GM12878 (cell line): ENCODE measurements around the gene PTPRM. TPM values are rescaled to one million over a fixed set of nuclear protein-coding genes. Genes with fewer than 3 reads are reported as not detected.

Experiments
- ATAC-seq: fragments of 200-7000 bp; cut with Tn5 transposase; 3 replicates; pipeline ENCODE4 v1.9.1; 2020; ENCODE audit warnings: mild to moderate bottlenecking, moderate library complexity
- BruUV-seq: library from RNA; stranded (reverse); fragments of 400-500 nt; replicated peaks from 2 replicates; lab custom pipeline; 2021; lab: Mats Ljungman, UMichigan
- CTCF ChIA-PET: fragments of 300-600 bp; sonication (Branson Sonifier 250); formaldehyde crosslinking; extraction: SDS; loops from one replicate; lab custom pipeline; 2021; ENCODE audit warnings: inconsistent platforms; lab: Yijun Ruan, JAX
- POLR2A ChIA-PET: fragments of 350-600 bp; formaldehyde crosslinking; extraction: SDS; loops from one replicate; lab custom pipeline; 2021; ENCODE audit warnings: inconsistent platforms; lab: Charles Lee
- RAD21 ChIA-PET: fragments of 300-600 bp; sonication (Branson Sonifier 250); formaldehyde crosslinking; loops from one replicate; lab custom pipeline; 2023; ENCODE audit warnings: antibody characterized with exemption; ENCODE audit not compliant: unreplicated experiment; lab: Charles Lee
- SMC1A ChIA-PET: fragments of 300-600 bp; sonication (Branson Sonifier 250); formaldehyde crosslinking; loops from one replicate; lab custom pipeline; 2023; ENCODE audit not compliant: unreplicated experiment, uncharacterized antibody; lab: Charles Lee
- DNase-seq: peaks from one replicate; pipeline ENCODE4 v3.0.0-alpha.2; 2011; ENCODE audit warnings: low read depth, low spot score
- FAIRE-seq: peaks from 3 replicates; lab custom pipeline; 2011; peaks lifted over from hg19 to GRCh38; lab: Jason Lieb, UNC
- H2AFZ ChIP-seq: 2 replicates; pipeline ENCODE4 v1.6.0; 2011; ENCODE audit warnings: low read depth, low read length, control low read depth; ENCODE audit not compliant: control insufficient read depth
- H3K27ac ChIP-seq: 2 replicates; pipeline ENCODE4 v1.5.1; 2011; ENCODE audit warnings: control low read depth; ENCODE audit not compliant: control insufficient read depth, insufficient read depth
- H3K27me3 ChIP-seq, 2 experiments: replicated peaks in 1 of 2; 2 replicates each; pipeline versions ENCODE4 v1.6.0 to v1.6.1; 2011; ENCODE audit warnings: low read length in 1 of 2; ENCODE audit not compliant: control insufficient read depth in 2 of 2, insufficient read depth in 2 of 2
- H3K36me3 ChIP-seq, 2 experiments: 2 replicates each; pipeline ENCODE4 v1.5.1; 2011; ENCODE audit warnings: low read length in 1 of 2; ENCODE audit not compliant: control insufficient read depth in 2 of 2, insufficient read depth in 2 of 2
- H3K4me1 ChIP-seq: 2 replicates; pipeline ENCODE4 v1.6.1; 2011; ENCODE audit warnings: mild to moderate bottlenecking, low read length, moderate library complexity, mixed read lengths; ENCODE audit not compliant: control insufficient read depth, insufficient read depth
- H3K4me2 ChIP-seq: 2 replicates; pipeline ENCODE4 v1.6.0; 2011; ENCODE audit warnings: control low read depth; ENCODE audit not compliant: control insufficient read depth, insufficient read depth
- H3K4me3 ChIP-seq: fragments of 200-600 bp; sonication (generic); 2 replicates; pipeline ENCODE4 v1.5.1; 2016
- H3K79me2 ChIP-seq: 2 replicates; pipeline ENCODE4 v1.6.0; 2011; ENCODE audit warnings: low read length; ENCODE audit not compliant: control insufficient read depth, insufficient read depth
- H3K9ac ChIP-seq: 2 replicates; pipeline ENCODE4 v1.8.0; 2011; ENCODE audit warnings: low read length, control low read depth, mixed read lengths; ENCODE audit not compliant: control insufficient read depth, insufficient read depth
- H3K9me3 ChIP-seq: replicated peaks from 3 replicates; pipeline ENCODE4 v1.5.1; 2011; ENCODE audit warnings: mild to moderate bottlenecking, low read length; ENCODE audit not compliant: control insufficient read depth, insufficient read depth
- H4K20me1 ChIP-seq: 2 replicates; pipeline ENCODE4 v1.6.0; 2011; ENCODE audit not compliant: control insufficient read depth, insufficient read depth
- BHLHE40 ChIP-seq, 2 experiments: fragments of 450-650 bp in 1 of 2; IDR thresholded peaks; 2 replicates each; pipeline ENCODE4 v1.6.1; 2011 to 2017; ENCODE audit warnings: low read depth in 2 of 2, borderline replicate concordance in 1 of 2, improper control_type of control experiment in 1 of 2, low read length in 1 of 2, mild to moderate bottlenecking in 1 of 2
- CBX3 ChIP-seq: fragments of 200-600 bp; sonication (generic); IDR thresholded peaks from 2 replicates; pipeline ENCODE4 v1.6.1; 2016; ENCODE audit warnings: low read depth, borderline replicate concordance
- CREM ChIP-seq: IDR thresholded peaks from 2 replicates; pipeline ENCODE4 v1.6.1; 2014; ENCODE audit warnings: antibody characterized with exemption, low read depth
- CTCF ChIP-seq, 3 experiments: IDR thresholded peaks in 2 of 3; conservative IDR thresholded peaks in 1 of 3; 2 replicates each; pipeline ENCODE4 v1.5.1; 2011; ENCODE audit warnings: low read depth in 3 of 3, low read length in 3 of 3, mild to moderate bottlenecking in 3 of 3, control low read depth in 2 of 3, moderate library complexity in 2 of 3, inconsistent platforms in 1 of 3, mixed read lengths in 1 of 3; ENCODE audit not compliant: control insufficient read depth in 2 of 3, insufficient read depth in 1 of 3; ENCODE audit errors: extremely low read depth in 1 of 3
- DPF2 ChIP-seq: fragments of 450-650 bp; IDR thresholded peaks from 2 replicates; pipeline ENCODE4 v1.6.1; 2017; ENCODE audit warnings: mild to moderate bottlenecking
- EZH2 ChIP-seq: IDR thresholded peaks from 2 replicates; pipeline ENCODE4 v1.6.1; 2012; ENCODE audit warnings: low read depth, mild to moderate bottlenecking, control low read depth, inconsistent platforms, low read length, borderline replicate concordance; ENCODE audit not compliant: control insufficient read depth
- HCFC1 ChIP-seq: fragments of 150-350 bp; IDR thresholded peaks from 2 replicates; pipeline ENCODE4 v1.6.1; 2014; ENCODE audit warnings: low read length
- PKNOX1 ChIP-seq: fragments of 450-650 bp; IDR thresholded peaks from 2 replicates; pipeline ENCODE4 v1.6.1; 2016; ENCODE audit warnings: mild to moderate bottlenecking
- POLR2AphosphoS2 ChIP-seq: IDR thresholded peaks from 2 replicates; pipeline ENCODE4 v1.6.1; 2011; ENCODE audit warnings: low read depth, mild to moderate bottlenecking, low read length, improper control_type of control experiment, moderate library complexity
- RFX5 ChIP-seq: IDR thresholded peaks from 2 replicates; pipeline ENCODE4 v1.6.1; 2011; ENCODE audit warnings: low read depth, low read length, improper control_type of control experiment
- SKIL ChIP-seq: fragments of 450-650 bp; IDR thresholded peaks from 2 replicates; pipeline ENCODE4 v1.6.1; 2017; ENCODE audit warnings: mild to moderate bottlenecking, low read depth, inconsistent platforms; ENCODE audit not compliant: poor library complexity, severe bottlenecking
- SMARCA5 ChIP-seq: fragments of 450-650 bp; IDR thresholded peaks from 2 replicates; pipeline ENCODE4 v1.6.1; 2017; ENCODE audit warnings: mild to moderate bottlenecking
- STAT3 ChIP-seq: IDR thresholded peaks from 2 replicates; pipeline ENCODE4 v1.6.1; 2011; ENCODE audit warnings: low read depth, low read length, improper control_type of control experiment
- TAF1 ChIP-seq: IDR thresholded peaks from 2 replicates; pipeline ENCODE4 v1.6.1; 2011; ENCODE audit warnings: mild to moderate bottlenecking, low read depth, low read length, borderline replicate concordance
- ZBED1 ChIP-seq: IDR thresholded peaks from 2 replicates; pipeline ENCODE4 v1.6.1; 2016; ENCODE audit warnings: borderline replicate concordance
- ZBTB40 ChIP-seq: fragments of 450-650 bp; IDR thresholded peaks from 2 replicates; pipeline ENCODE4 v1.6.1; 2016; ENCODE audit warnings: mild to moderate bottlenecking, moderate library complexity, borderline replicate concordance
- ZNF274 ChIP-seq: IDR thresholded peaks from one replicate; pipeline ENCODE4 v1.8.0; 2011; ENCODE audit not compliant: insufficient read length, insufficient read depth
- in situ Hi-C: fragments of 300-500 bp; cut with MboI; formaldehyde crosslinking; loops from 9 replicates; pipeline ENCODE4 v1.14.3; 2018; ENCODE audit warnings: mixed read lengths
- intact Hi-C: fragments of 100-400 bp; cut with micrococcal nuclease; formaldehyde crosslinking; loops from one replicate; pipeline ENCODE4 v1.14.2; 2022; ENCODE audit not compliant: unreplicated experiment
- polyA plus RNA-seq, 11 experiments: library from polyadenylated mRNA; depleted of rRNA in 4 of 11; unstranded in 6 of 11; stranded (reverse) in 5 of 11; fragments of >200 nt; fragmentation: Nextera tagmentation in 4 of 11; fragmentation: Illumina TruSeq in 1 of 11; extraction: Ambion mirVana in 4 of 11; extraction: Trizol in 1 of 11; gene quantifications; 1 replicate in 1 of 11; 2 replicates in 10 of 11; pipeline versions ENCODE4 v1.2.1 to v1.2.3, GENCODE V29; 2011 to 2016; ENCODE audit warnings: inconsistent platforms in 2 of 11, missing spikeins in 2 of 11, low read depth in 1 of 11
- total RNA-seq, 4 experiments: library from RNA; depleted of rRNA in 3 of 4; stranded (reverse); fragments of >200 nt in 3 of 4; fragmentation: Illumina TruSeq in 1 of 4; extraction: Trizol in 1 of 4; gene quantifications; 2 replicates each; pipeline versions ENCODE4 v1.2.1 to v1.2.3, GENCODE V29; 2013 to 2021

The PTPRM gene
- total and polyA plus RNA-seq, 10 of the 15 experiments (the other 5 are each of a cell fraction or from before 2014, with no cell fraction given) = 0.07 to 22.6 (median 0.60) TPM

GRCh38 chr18:7682321-7682720 lies 115.2 kb downstream of the PTPRM start:
- ChIA-PET POLR2A (no interaction called here), CTCF (no interaction called here), RAD21 (no interaction called here), SMC1A (interaction anchor here (0.6 kb wide), 1 partner anchor 117 kb away, joined by 4 read pairs; no protein-coding TSS in a partner anchor)
- FAIRE-seq (no peak), ATAC-seq (no peak), DNase-seq (no peak)
- H3K9me3 ChIP-seq = no peaks in the 10 kb centered on the region
- no peaks in the 10 kb centered on the region for H3K79me2 ChIP-seq
- no peaks in the 10 kb centered on the region for H3K36me3 ChIP-seq
- no peak overlapping the region for H3K27ac ChIP-seq
- BruUV-seq = no TSS peak
- no peaks in the 10 kb centered on the region for H4K20me1 ChIP-seq
- H3K9ac ChIP-seq = no peak overlapping the region
- no peak overlapping the region for H2AFZ ChIP-seq
- no peaks in the 10 kb centered on the region for H3K4me1 ChIP-seq
- in situ Hi-C loops = no loop called here
- intact Hi-C loops = no loop called here
- no peak overlapping the region for H3K4me3 ChIP-seq
- no peaks in the 10 kb centered on the region for H3K27me3 ChIP-seq
- no peak overlapping the region for H3K4me2 ChIP-seq
- TF ChIP-seq ZBTB40 = no peak
- TF ChIP-seq TAF1 = no peak
- no peak for TF ChIP-seq RFX5
- no peak for TF ChIP-seq SMARCA5
- TF ChIP-seq EZH2 = no peak
- TF ChIP-seq PKNOX1 = no peak
- no peak for TF ChIP-seq HCFC1
- no peak for TF ChIP-seq STAT3
- no peak for TF ChIP-seq CTCF (IDR thresholded peaks at IDR 0.05 in 2 of 3, conservative IDR thresholded peaks at IDR 0.05 in 1 of 3; ENCODE audit: control insufficient read depth in 2 of 3, extremely low read depth in 1 of 3, insufficient read depth in 1 of 3, low read depth in 3 of 3, low read length in 3 of 3)
- no peak for TF ChIP-seq DPF2
- TF ChIP-seq CBX3 = no peak
- no peak for TF ChIP-seq CREM
- TF ChIP-seq ZBED1 = no peak
- no peak for TF ChIP-seq BHLHE40 (IDR thresholded peaks at IDR 0.05; ENCODE audit: borderline replicate concordance in 1 of 2, low read depth in 2 of 2, low read length in 1 of 2)
- TF ChIP-seq ZNF274 = no peak
- TF ChIP-seq POLR2AphosphoS2 = no peak
- no peak for TF ChIP-seq SKIL
